K562 (cell line): ENCODE results near the gene SPIN2A. TPM values are rescaled to one million over a fixed set of nuclear protein-coding genes. Genes with fewer than 3 reads are reported as not detected.

ENCODE experiments used
- ATAC-seq: fragments of 200-7000 bp; cut with Tn5 transposase; 3 replicates; pipeline ENCODE4 v1.9.1; 2020; ENCODE audit warnings: moderate library complexity
- BruUV-seq: library from RNA; stranded (reverse); fragments of 400-500 nt; replicated peaks from 2 replicates; lab custom pipeline; 2021; lab: Mats Ljungman, UMichigan
- CTCF ChIA-PET: fragments of 300-600 bp; formaldehyde crosslinking; extraction: SDS; loops from one replicate; lab custom pipeline; 2021; ENCODE audit warnings: low intra/inter-chr PET ratio; lab: Yijun Ruan, JAX
- POLR2A ChIA-PET: fragments of 300-600, 350-650 bp; sonication (Branson Sonifier 250); formaldehyde crosslinking; extraction: SDS; loops from one replicate; lab custom pipeline; 2021; ENCODE audit warnings: antibody characterized with exemption, inconsistent platforms; lab: Yijun Ruan, JAX
- DNase-seq, 4 experiments: peaks; one replicate each; pipeline versions ENCODE4 v3.0.0 to v3.0.0-alpha.2; 2011 to 2018; ENCODE audit warnings: low spot score in 3 of 4, mixed read lengths in 3 of 4; ENCODE audit errors: extremely low read depth in 1 of 4
- FAIRE-seq: peaks from 2 replicates; lab custom pipeline; 2011; peaks lifted over from hg19 to GRCh38; lab: Jason Lieb, UNC
- H2AFZ ChIP-seq: 2 replicates; pipeline ENCODE4 v1.6.0; 2011; ENCODE audit warnings: low read depth, low read length, control low read depth, inconsistent platforms
- H3K27ac ChIP-seq: fragments of 200-600 bp; 3 replicates; pipeline ENCODE4 v1.8.0; 2011; ENCODE audit warnings: low read depth, mild to moderate bottlenecking, control low read depth, inconsistent platforms, low read length, moderate library complexity, mixed read lengths; ENCODE audit errors: extremely low read depth
- H3K27me3 ChIP-seq, 2 experiments: fragments of 300-600 bp in 1 of 2; 2 replicates in 1 of 2; 3 replicates in 1 of 2; pipeline versions ENCODE4 v1.6.0 to v1.8.0; 2011; ENCODE audit warnings: inconsistent platforms in 2 of 2, low read length in 2 of 2, mild to moderate bottlenecking in 1 of 2, mixed read lengths in 1 of 2, moderate library complexity in 1 of 2; ENCODE audit not compliant: control insufficient read depth in 2 of 2, insufficient read depth in 2 of 2
- H3K36me3 ChIP-seq: fragments of 300-600 bp; 3 replicates; pipeline ENCODE4 v1.8.0; 2011; ENCODE audit warnings: mild to moderate bottlenecking, low read length, inconsistent platforms; ENCODE audit not compliant: control insufficient read depth, insufficient read depth
- H3K4me1 ChIP-seq, 2 experiments: fragments of 200-600 bp in 1 of 2; replicated peaks in 1 of 2; 2 replicates in 1 of 2; 3 replicates in 1 of 2; pipeline versions ENCODE4 v1.5.1 to v1.8.0; 2011; ENCODE audit warnings: inconsistent platforms in 2 of 2, low read length in 2 of 2, mild to moderate bottlenecking in 1 of 2, mixed read lengths in 1 of 2, moderate library complexity in 1 of 2; ENCODE audit not compliant: control insufficient read depth in 2 of 2, insufficient read depth in 2 of 2
- H3K4me2 ChIP-seq: 2 replicates; pipeline ENCODE4 v1.6.1; 2011; ENCODE audit warnings: low read length, control low read depth, inconsistent platforms, mixed read lengths; ENCODE audit not compliant: insufficient read depth
- H3K4me3 ChIP-seq: fragments of 200-600 bp; sonication (generic), shearing (Covaris generic); 2 replicates; pipeline ENCODE4 v1.5.1; 2016; ENCODE audit warnings: control low read depth, inconsistent platforms
- H3K79me2 ChIP-seq: fragments of 200-600 bp; 3 replicates; pipeline ENCODE4 v1.8.0; 2011; ENCODE audit warnings: low read length, inconsistent platforms; ENCODE audit not compliant: control insufficient read depth, insufficient read depth
- H3K9ac ChIP-seq, 2 experiments: 2 replicates each; pipeline versions ENCODE4 v1.6.0 to v1.6.1; 2011; ENCODE audit warnings: low read depth in 2 of 2, low read length in 2 of 2, control low read depth in 1 of 2, inconsistent platforms in 1 of 2, mild to moderate bottlenecking in 1 of 2, mixed read lengths in 1 of 2; ENCODE audit not compliant: insufficient read depth in 1 of 2
- H3K9me1 ChIP-seq: one replicate; pipeline ENCODE4 v1.6.0; 2011; ENCODE audit warnings: inconsistent platforms, mild to moderate bottlenecking, low read length, moderate library complexity; ENCODE audit not compliant: control insufficient read depth, insufficient read depth
- H3K9me3 ChIP-seq: replicated peaks from 2 replicates; pipeline ENCODE4 v1.5.1; 2011; ENCODE audit warnings: low read depth, low read length, inconsistent platforms; ENCODE audit not compliant: control insufficient read depth, insufficient read depth
- H4K20me1 ChIP-seq: replicated peaks from 2 replicates; pipeline ENCODE4 v1.6.1; 2011; ENCODE audit warnings: low read length, inconsistent platforms, mixed read lengths; ENCODE audit not compliant: control insufficient read depth, insufficient read depth
- ZNF644 ChIP-seq: fragments of 200-800 bp; sonication (Bioruptor generic); IDR thresholded peaks from 2 replicates; pipeline ENCODE4 v1.6.1; 2016; ENCODE audit warnings: low read depth, missing genetic modification characterization, missing compliant biosample characterization
- WGBS: fragments of 100-300 bp; shearing (Covaris generic); methylation state at CpG from one replicate; pipeline ENCODE4 v1.1.6; 2016; ENCODE audit warnings: low coverage, mixed read lengths; ENCODE audit not compliant: insufficient coverage; ENCODE audit errors: missing lambda C conversion rate; 5-methylcytosine and 5-hydroxymethylcytosine counted together
- in situ Hi-C: fragments of 300-500 bp; cut with MboI; formaldehyde crosslinking; loops from 4 replicates; pipeline ENCODE4 v1.15.0; 2018; ENCODE audit warnings: inconsistent platforms, mixed read lengths
- intact Hi-C: fragments of 100-400 bp; cut with micrococcal nuclease; formaldehyde crosslinking; loops from 2 replicates; pipeline ENCODE4 v1.14.2; 2022
- polyA plus RNA-seq, 8 experiments: library from polyadenylated mRNA; depleted of rRNA in 4 of 8; stranded (reverse) in 5 of 8; unstranded in 3 of 8; fragments of >200 nt; fragmentation: Nextera tagmentation in 2 of 8; fragmentation: Illumina TruSeq in 1 of 8; extraction: Ambion mirVana in 2 of 8; extraction: Trizol in 1 of 8; gene quantifications; 2 replicates each; pipeline versions ENCODE4 v1.2.1 to v1.2.3, GENCODE V29; 2011 to 2014; ENCODE audit warnings: inconsistent platforms in 1 of 8, missing spikeins in 1 of 8
- total RNA-seq, 7 experiments: library from RNA; depleted of rRNA in 6 of 7; stranded (reverse); fragments of >200 nt in 6 of 7; fragmentation: Illumina TruSeq in 2 of 7; extraction: Trizol in 2 of 7; gene quantifications; 2 replicates each; pipeline versions ENCODE4 v1.2.1 to v1.2.3, GENCODE V29; 2011 to 2021; ENCODE audit warnings: low replicate concordance in 1 of 7
- TF ChIP-seq, protein P1 (sequence below): sonication (generic); formaldehyde crosslinking; IDR thresholded peaks from 2 replicates; pipeline ENCODE4 v1.8.0; 2022; ENCODE audit warnings: mild to moderate bottlenecking, missing genetic modification reagents, borderline replicate concordance
- TF ChIP-seq, protein P2 (sequence below): fragments of 450-650 bp; IDR thresholded peaks from 2 replicates; pipeline ENCODE4 v1.6.1; 2017; ENCODE audit warnings: antibody characterized with exemption

Gene SPIN2A
- total and polyA plus RNA-seq, 9 of the 15 experiments (the other 6 are each of a cell fraction or from before 2014, with no cell fraction given), result 0.03 to 1.6 (median 0.58) TPM

DNA sequence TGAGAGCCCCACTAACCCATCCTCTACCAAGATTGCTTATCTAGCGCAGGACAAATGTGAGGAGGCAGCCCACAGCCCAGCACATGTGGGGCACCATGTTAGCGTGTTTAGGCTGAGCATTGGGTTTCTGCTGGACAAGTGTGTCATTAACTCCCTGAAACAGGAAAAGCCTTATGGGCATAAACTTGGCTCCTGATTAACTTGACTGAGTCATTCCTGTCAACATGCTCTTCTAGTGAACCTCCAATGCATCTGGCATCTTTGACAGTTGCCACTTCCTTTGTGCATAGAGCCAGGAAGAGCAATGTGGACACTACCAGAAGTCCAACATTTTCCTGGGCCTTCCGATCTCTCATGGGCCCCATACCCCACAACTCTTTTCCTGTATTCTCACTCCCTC is 2.5 kb downstream of the SPIN2A start:
- Histone ChIP-seq H3K79me2 (no peaks in the 10 kb centered on the region), H3K27ac (no peak overlapping the region), H3K9me3 (no peaks in the 10 kb centered on the region), H3K9me1 (no peaks in the 10 kb centered on the region), H2AFZ (no peak overlapping the region), H3K4me3 (no peak overlapping the region), H3K4me1 (peaks cover 3 to 6% of the 10 kb centered on the region in 2 experiments; a peak in 4 of 5 replicates), H3K27me3 (no peaks in the 10 kb centered on the region), H4K20me1 (no peaks in the 10 kb centered on the region), H3K36me3 (no peaks in the 10 kb centered on the region), H3K4me2 (no peak overlapping the region), H3K9ac (no peak overlapping the region)
- 41% methylated on average over 3 of the region's 3 CpGs for WGBS
- POLR2A ChIA-PET, result no interaction called here
- no TSS peak for BruUV-seq
- intact Hi-C loops, result no loop called here
- DNase-seq (no peak), FAIRE-seq (no peak), ATAC-seq (no peak)
- TF ChIP-seq ZNF644, result no peak
- TF ChIP-seq, protein P1, sequence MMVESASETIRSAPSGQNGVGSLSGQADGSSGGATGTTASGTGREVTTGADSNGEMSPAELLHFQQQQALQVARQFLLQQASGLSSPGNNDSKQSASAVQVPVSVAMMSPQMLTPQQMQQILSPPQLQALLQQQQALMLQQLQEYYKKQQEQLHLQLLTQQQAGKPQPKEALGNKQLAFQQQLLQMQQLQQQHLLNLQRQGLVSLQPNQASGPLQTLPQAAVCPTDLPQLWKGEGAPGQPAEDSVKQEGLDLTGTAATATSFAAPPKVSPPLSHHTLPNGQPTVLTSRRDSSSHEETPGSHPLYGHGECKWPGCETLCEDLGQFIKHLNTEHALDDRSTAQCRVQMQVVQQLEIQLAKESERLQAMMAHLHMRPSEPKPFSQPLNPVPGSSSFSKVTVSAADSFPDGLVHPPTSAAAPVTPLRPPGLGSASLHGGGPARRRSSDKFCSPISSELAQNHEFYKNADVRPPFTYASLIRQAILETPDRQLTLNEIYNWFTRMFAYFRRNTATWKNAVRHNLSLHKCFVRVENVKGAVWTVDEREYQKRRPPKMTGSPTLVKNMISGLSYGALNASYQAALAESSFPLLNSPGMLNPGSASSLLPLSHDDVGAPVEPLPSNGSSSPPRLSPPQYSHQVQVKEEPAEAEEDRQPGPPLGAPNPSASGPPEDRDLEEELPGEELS (CRISPR knock-in tag), result no peak
- TF ChIP-seq, protein P2, sequence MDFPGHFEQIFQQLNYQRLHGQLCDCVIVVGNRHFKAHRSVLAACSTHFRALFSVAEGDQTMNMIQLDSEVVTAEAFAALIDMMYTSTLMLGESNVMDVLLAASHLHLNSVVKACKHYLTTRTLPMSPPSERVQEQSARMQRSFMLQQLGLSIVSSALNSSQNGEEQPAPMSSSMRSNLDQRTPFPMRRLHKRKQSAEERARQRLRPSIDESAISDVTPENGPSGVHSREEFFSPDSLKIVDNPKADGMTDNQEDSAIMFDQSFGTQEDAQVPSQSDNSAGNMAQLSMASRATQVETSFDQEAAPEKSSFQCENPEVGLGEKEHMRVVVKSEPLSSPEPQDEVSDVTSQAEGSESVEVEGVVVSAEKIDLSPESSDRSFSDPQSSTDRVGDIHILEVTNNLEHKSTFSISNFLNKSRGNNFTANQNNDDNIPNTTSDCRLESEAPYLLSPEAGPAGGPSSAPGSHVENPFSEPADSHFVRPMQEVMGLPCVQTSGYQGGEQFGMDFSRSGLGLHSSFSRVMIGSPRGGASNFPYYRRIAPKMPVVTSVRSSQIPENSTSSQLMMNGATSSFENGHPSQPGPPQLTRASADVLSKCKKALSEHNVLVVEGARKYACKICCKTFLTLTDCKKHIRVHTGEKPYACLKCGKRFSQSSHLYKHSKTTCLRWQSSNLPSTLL, result no peak
- in situ Hi-C loops, result no loop called here
- CTCF ChIA-PET, result no interaction called here
